ENCODE measurements around the gene EPN1.

Gene EPN1

GRCh38 chr19:55652311-55653128, 22.5 kb upstream of the EPN1 start:
- no peak for TF ChIP-seq CTCF (IDR thresholded peaks at IDR 0.05; ENCODE audit: low read depth, low read length, missing control alignments)
- in situ Hi-C loops (cut with HindIII; ENCODE audit: low pct_ligation_motif_present, low sequenced_read_pairs): no loop called here
- no peak for DNase-seq
- no peak overlapping the region for H3K4me3 ChIP-seq (ENCODE audit: low read depth, low read length)
- no peak overlapping the region for H3K27ac ChIP-seq
- no peaks in the 10 kb centered on the region for H3K36me3 ChIP-seq (replicated peaks)
- H3K27me3 ChIP-seq (replicated peaks): no peaks in the 10 kb centered on the region

- peak; percentile 100 for TF ChIP-seq CTCF (IDR thresholded peaks at IDR 0.05; ENCODE audit: low read depth, low read length, missing control alignments)
- peak overlapping the region; percentile 98 for H3K27ac ChIP-seq
- in situ Hi-C loops (cut with HindIII; ENCODE audit: low pct_ligation_motif_present, low sequenced_read_pairs): no loop called here
- peak; percentile 98 for DNase-seq
- no peaks in the 10 kb centered on the region for H3K36me3 ChIP-seq (replicated peaks)
- H3K4me3 ChIP-seq (ENCODE audit: low read depth, low read length): peak overlapping the region; percentile 81
- H3K27me3 ChIP-seq (replicated peaks): no peaks in the 10 kb centered on the region
Measured at GRCh38 chr19:55653651-55654322, 21.2 kb upstream of the EPN1 start.

GRCh38 chr19:55654323-55654867, 20.6 kb upstream of the EPN1 start:
- H3K4me3 ChIP-seq (ENCODE audit: low read depth, low read length): peak overlapping the region; percentile 81
- in situ Hi-C loops (cut with HindIII; ENCODE audit: low pct_ligation_motif_present, low sequenced_read_pairs): no loop called here
- H3K27ac ChIP-seq: peak overlapping the region; percentile 98
- H3K36me3 ChIP-seq (replicated peaks): peaks cover under 1% of the 10 kb centered on the region
- peak; percentile 99 for DNase-seq
- TF ChIP-seq CTCF (IDR thresholded peaks at IDR 0.05; ENCODE audit: low read depth, low read length, missing control alignments): no peak
- no peaks in the 10 kb centered on the region for H3K27me3 ChIP-seq (replicated peaks)

- in situ Hi-C loops (cut with HindIII; ENCODE audit: low pct_ligation_motif_present, low sequenced_read_pairs): no loop called here
- DNase-seq: peak; percentile 88
- TF ChIP-seq CTCF (IDR thresholded peaks at IDR 0.05; ENCODE audit: low read depth, low read length, missing control alignments): no peak
- no peaks in the 10 kb centered on the region for H3K27me3 ChIP-seq (replicated peaks)
- peak within 1 kb of the TSS; percentile 90 for H3K4me3 ChIP-seq (ENCODE audit: low read depth, low read length)
- H3K27ac ChIP-seq: peak within 1 kb of the TSS; percentile 98
- peaks cover 7% of the 10 kb centered on the region for H3K36me3 ChIP-seq (replicated peaks)
Measured at GRCh38 chr19:55654868-55655647, 20.0 kb upstream of the EPN1 start, which contains the start of gene U2AF2. TSS of gene U2AF2 (plus strand) at chr19:55655035. CDS start at chr19:55655105, 70 bp downstream.

- no peak for TF ChIP-seq CTCF (IDR thresholded peaks at IDR 0.05; ENCODE audit: low read depth, low read length, missing control alignments)
- H3K36me3 ChIP-seq (replicated peaks): peaks cover 11% of the 10 kb centered on the region
- H3K27ac ChIP-seq: peak overlapping the region; percentile 98
- no peak for DNase-seq
- H3K4me3 ChIP-seq (ENCODE audit: low read depth, low read length): peak overlapping the region; percentile 90
- in situ Hi-C loops (cut with HindIII; ENCODE audit: low pct_ligation_motif_present, low sequenced_read_pairs): no loop called here
- H3K27me3 ChIP-seq (replicated peaks): no peaks in the 10 kb centered on the region
Measured at GRCh38 chr19:55655648-55656040, 19.4 kb upstream of the EPN1 start.
